Motor neuron (in vitro differentiated cells): ENCODE data around the gene AOPEP. TPM values are rescaled to one million over a fixed set of nuclear protein-coding genes. Genes with fewer than 3 reads are reported as not detected.

ENCODE experiments used
- ATAC-seq, 8 experiments: fragments of 200-7000 bp; cut with Tn5 transposase; replicated peaks in 6 of 8; 2 replicates each; pipeline ENCODE4 v1.8.0; 2021; ENCODE audit warnings: mild to moderate bottlenecking in 8 of 8, moderate library complexity in 8 of 8
- H3K27ac ChIP-seq, 2 donors: fragments of 250-450 bp; sonication (Bioruptor Pico); 2 replicates each; pipeline ENCODE4 v1.9.0; 2021; ENCODE audit warnings: antibody characterized with exemption in 2 of 2, mild to moderate bottlenecking in 2 of 2, moderate library complexity in 1 of 2
- H3K4me1 ChIP-seq, 2 donors: fragments of 250-450 bp; sonication (Bioruptor Pico); replicated peaks in 1 of 2; 2 replicates each; pipeline ENCODE4 v1.6.1; 2021; ENCODE audit warnings: antibody characterized with exemption in 2 of 2, mild to moderate bottlenecking in 2 of 2, moderate library complexity in 1 of 2
- H3K4me3 ChIP-seq, 5 donors: fragments of 250-450 bp; sonication (Bioruptor Pico); 2 replicates each; pipeline ENCODE4 v1.9.0; 2021; ENCODE audit warnings: antibody characterized with exemption in 5 of 5, mild to moderate bottlenecking in 5 of 5, moderate library complexity in 4 of 5
- WGBS, 10 experiments: fragments of 450-650 bp; shearing (Covaris generic); methylation state at CpG; one replicate each; pipeline ENCODE4 v1.0.0; 2022; 5-methylcytosine and 5-hydroxymethylcytosine counted together
- in situ Hi-C, 9 experiments: fragments of 400-800 bp; cut with MboI; loops; one replicate each; pipeline ENCODE4 v1.15.0; 2021; ENCODE audit warnings: low sequenced_read_pairs in 9 of 9, low pct_unique_long_range_greater_than_20kb in 2 of 9; ENCODE audit not compliant: unreplicated experiment in 9 of 9
- total RNA-seq, 8 experiments: library from RNA; unstranded; fragments of 300-600 nt; gene quantifications; 2 replicates each; pipeline versions ENCODE4 v1.2.3 to v1.2.4, GENCODE V29; 2022

Gene AOPEP
- total RNA-seq, 8 experiments from 2014 or later = 8.0 to 152 (median 16.8) TPM

DNA sequence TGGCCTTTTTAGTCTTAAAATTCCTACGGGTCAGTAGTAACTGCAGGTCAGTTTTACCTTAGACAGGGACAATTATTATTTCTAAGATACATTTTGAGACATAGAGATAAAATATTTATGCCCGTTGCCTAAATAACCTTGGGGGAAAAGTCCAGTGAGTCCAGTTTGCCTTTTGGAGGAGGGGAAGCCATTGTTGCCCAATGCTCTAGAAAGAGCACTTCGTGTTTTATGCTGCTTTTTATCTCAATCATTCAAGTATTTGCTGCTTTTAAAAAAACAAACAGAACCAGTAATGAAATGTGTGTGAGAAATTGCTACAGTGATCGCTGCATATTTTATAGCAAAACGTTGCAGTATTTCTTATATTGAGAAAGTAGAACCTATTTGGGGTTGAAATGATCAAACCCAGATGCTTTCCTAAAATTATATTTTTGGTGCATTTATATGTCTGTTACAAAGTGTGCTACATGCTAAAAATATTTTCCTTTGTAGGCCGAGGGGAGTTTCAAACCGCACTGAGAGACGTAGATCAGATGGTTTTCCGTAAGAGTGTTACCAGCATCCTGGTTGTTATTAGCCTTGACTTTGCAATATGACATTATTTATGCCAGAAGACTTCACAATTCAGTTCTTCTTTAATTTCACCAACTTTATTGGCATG, 266.8 kb downstream of the AOPEP start:
- no peak overlapping the region for H3K4me3 ChIP-seq
- H3K27ac ChIP-seq = no peak overlapping the region
- 55 to 100% (median 91%) methylated on average over 4 to 9 of the region's 9 CpGs for WGBS, 10 experiments
- in situ Hi-C loops = loop anchor here in 1 of 9 experiments (25.0 kb wide), 1 partner anchor 94 kb away; no protein-coding TSS in a partner anchor
- no peak for ATAC-seq
- H3K4me1 ChIP-seq = peaks cover 3% of the 10 kb centered on the region in 2 donors

DNA sequence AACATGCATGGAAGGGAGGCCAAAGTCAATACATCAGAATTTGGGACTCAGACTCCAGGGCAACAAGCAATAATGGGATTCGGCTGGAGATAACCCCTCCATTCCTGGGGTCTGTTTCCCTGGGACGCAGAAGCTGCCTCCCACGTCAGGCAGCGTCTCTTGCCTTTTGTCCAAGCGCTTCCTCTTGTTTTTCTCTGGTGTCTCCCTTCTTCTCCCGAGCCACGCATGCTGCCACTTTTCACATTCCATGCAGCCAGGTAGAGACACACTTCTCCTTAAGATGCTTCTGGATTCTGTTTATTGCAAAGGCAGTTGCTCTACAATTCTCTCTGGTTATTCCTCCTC, 267.3 kb downstream of the AOPEP start:
- 51 to 92% (median 70%) methylated on average over 1 to 5 of the region's 7 CpGs; no CpG with 5 or more reads in 1 of the 10 experiments for WGBS, 10 experiments
- H3K4me1 ChIP-seq = peaks cover 3% of the 10 kb centered on the region in 2 donors
- ATAC-seq = peak in 1 of 8 experiments; percentile 15
- no peak overlapping the region for H3K4me3 ChIP-seq
- no peak overlapping the region for H3K27ac ChIP-seq
- in situ Hi-C loops = loop anchor here in 1 of 9 experiments (25.0 kb wide), 1 partner anchor 94 kb away; no protein-coding TSS in a partner anchor

DNA sequence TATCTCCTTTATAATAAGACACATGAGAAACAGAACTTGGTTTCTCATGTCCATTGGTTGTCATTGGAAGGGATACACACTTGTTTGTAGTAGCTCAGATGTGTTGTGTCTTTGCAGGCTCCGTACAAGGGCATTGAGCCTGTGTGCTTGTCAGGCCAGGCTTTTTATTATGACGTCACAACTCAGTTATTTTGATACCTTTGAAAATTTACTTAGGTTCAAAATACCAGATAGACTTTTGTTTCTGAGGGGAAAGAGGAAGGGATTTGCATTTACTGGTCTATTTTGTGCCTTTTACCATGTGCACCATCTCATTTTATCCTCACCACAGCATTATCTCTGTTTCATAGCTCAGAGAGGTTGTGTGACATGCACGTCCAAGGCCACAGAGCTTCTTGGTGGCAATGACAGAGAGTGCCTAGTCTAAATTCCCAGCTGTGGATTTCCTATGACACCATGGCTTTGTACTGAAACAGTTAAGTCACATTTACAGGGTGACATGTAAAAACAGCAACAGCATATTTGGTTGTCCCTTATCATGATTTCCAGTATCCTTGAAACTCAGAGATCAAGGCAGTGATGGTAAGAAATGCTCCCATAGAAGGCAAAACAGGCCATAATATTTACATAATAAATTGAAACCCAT, 268.7 kb downstream of the AOPEP start:
- in situ Hi-C loops = loop anchor here in 1 of 9 experiments (25.0 kb wide), 1 partner anchor 92 kb away; no protein-coding TSS in a partner anchor
- ATAC-seq = no peak
- no peak overlapping the region for H3K27ac ChIP-seq
- WGBS, 10 experiments = 57 to 100% (median 100%) methylated on average over 1 to 3 of the region's 3 CpGs; no CpG with 5 or more reads in 2 of the 10 experiments
- H3K4me1 ChIP-seq = peaks cover 3% of the 10 kb centered on the region in 2 donors
- H3K4me3 ChIP-seq = no peak overlapping the region

DNA sequence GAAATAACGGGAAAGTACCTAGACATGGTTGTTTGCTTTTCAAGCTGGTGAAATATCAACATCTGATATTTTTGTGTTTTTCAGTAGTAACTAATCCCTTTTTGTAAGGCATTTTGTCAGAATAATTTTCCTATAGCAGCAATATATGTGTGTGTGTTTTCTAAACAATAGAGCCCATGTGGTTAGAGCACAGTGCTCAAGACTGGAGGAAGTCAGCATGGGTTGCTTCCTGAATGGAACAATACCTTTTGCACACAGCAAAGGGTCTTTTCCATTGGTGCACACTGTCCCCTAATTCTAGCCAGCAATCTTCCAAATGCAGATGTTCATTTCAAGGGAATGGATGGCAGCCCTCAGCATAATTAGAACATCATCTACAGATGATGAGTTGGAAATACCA, 270.1 kb downstream of the AOPEP start:
- H3K4me1 ChIP-seq = peaks cover 3% of the 10 kb centered on the region in 2 donors
- WGBS, 10 experiments = 86 to 100% (median 100%) methylated on average over 1 of the region's 1 CpG; no CpG with 5 or more reads in 5 of the 10 experiments
- ATAC-seq = no peak
- in situ Hi-C loops = loop anchor here in 1 of 9 experiments (25.0 kb wide), 1 partner anchor 91 kb away; no protein-coding TSS in a partner anchor
- H3K4me3 ChIP-seq = no peak overlapping the region
- no peak overlapping the region for H3K27ac ChIP-seq

DNA sequence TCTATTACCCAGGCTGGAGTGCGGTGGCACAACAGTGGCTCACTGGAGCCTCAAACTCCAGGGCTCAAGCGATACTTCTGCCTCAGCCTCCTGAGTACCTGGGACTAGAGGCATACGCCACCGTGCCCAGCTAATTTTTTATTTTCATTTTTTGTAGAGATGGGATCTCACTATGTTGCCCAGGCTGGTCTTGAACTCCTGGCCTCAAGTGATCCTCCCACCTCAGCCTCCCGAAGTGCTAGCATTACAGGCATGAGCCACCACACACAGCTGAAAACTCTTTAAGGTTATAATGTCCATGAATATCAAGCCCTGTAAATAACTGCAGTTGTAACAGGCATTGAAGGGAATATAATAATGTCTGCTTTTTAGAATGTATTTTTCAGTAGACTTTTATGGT, 271.2 kb downstream of the AOPEP start:
- Histone ChIP-seq H3K27ac (no peak overlapping the region), H3K4me1 (peaks cover 3% of the 10 kb centered on the region in 2 donors), H3K4me3 (no peak overlapping the region)
- WGBS, 10 experiments = 66 to 100% (median 97%) methylated on average over 2 to 5 of the region's 5 CpGs; no CpG with 5 or more reads in 4 of the 10 experiments
- no peak for ATAC-seq
- in situ Hi-C loops = loop anchor here in 1 of 9 experiments (25.0 kb wide), 1 partner anchor 90 kb away; no protein-coding TSS in a partner anchor

DNA sequence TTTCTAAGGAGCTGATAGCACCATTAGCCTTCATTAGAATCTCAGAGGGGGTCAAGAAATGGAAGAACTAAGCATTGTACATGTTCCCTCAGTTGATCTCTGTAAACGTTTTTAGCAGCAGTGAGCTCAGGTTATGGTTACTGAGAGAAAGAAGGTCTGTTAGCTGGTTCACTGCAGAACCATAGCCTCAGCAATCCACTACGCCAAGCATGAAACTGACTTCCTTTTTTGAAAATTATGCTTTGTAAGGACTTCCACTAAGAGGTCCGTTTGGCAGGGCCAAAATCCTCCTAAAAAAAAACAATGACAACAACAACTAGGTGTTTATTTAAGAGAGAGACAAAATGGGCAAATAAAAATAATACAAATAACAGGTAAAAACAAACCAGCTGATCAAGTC, 273.3 kb downstream of the AOPEP start:
- no peak overlapping the region for H3K4me3 ChIP-seq
- in situ Hi-C loops = loop anchor here in 2 of 9 experiments (25.0 kb wide), 3 partner anchors 87 to 213 kb away; no protein-coding TSS in a partner anchor
- ATAC-seq = no peak
- no peak overlapping the region for H3K27ac ChIP-seq
- H3K4me1 ChIP-seq = peaks cover 3 to 5% of the 10 kb centered on the region in 2 donors
- WGBS, 10 experiments = 58 to 100% (median 79%) methylated on average over 1 to 3 of the region's 3 CpGs; no CpG with 5 or more reads in 1 of the 10 experiments

DNA sequence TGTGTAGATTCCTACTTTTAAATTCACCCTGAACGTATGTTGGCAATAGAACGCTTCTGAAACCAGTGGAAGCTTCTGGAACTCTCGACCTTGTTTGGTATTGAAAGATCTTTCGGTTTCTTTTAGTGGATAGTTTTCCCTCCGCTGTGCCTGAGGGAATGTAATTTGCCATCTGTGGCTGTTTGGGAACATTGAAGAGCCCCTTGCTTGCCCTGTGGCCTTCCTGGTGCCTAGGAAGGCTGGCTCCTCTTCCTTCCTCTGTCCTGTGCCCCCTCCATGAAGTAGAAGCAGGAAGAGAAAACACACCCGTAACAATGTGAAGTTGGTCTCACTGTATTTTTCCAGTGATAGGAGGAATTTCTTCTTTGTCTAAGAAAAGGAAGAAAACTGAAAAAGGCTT, 274.3 kb downstream of the AOPEP start:
- no peak for ATAC-seq
- in situ Hi-C loops = loop anchor here in 2 of 9 experiments (25.0 kb wide), 2 partner anchors 89 to 214 kb away; no protein-coding TSS in a partner anchor
- WGBS, 10 experiments = 15 to 100% (median 96%) methylated on average over 2 to 5 of the region's 6 CpGs; no CpG with 5 or more reads in 1 of the 10 experiments
- H3K4me1 ChIP-seq = peaks cover under 1 to 5% of the 10 kb centered on the region in 2 donors
- no peak overlapping the region for H3K27ac ChIP-seq
- H3K4me3 ChIP-seq = no peak overlapping the region

DNA sequence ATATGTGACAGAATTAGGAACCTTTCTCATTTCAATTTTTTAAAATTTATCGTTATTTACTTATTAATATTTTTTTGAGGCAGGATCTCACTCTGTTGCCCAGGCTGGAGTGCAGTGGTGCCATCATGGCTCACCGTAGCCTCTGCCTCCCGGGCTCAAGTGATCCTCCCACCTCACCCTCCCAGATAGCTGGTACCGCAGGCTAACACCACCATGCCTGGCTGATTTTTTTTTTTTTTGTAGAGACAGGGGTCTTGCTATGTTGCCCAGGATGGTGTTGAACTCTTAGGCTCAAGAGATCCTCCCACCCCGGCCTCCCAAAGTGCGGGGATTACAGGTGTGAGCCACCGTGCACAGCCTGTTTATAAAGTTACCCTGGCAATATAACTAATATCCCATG, 275.2 kb downstream of the AOPEP start:
- no peak for ATAC-seq
- in situ Hi-C loops = loop anchor here in 2 of 9 experiments (25.0 kb wide), 2 partner anchors 89 to 214 kb away; no protein-coding TSS in a partner anchor
- WGBS, 10 experiments = 39 to 100% (median 94%) methylated on average over 2 to 7 of the region's 7 CpGs
- no peak overlapping the region for H3K4me3 ChIP-seq
- no peak overlapping the region for H3K27ac ChIP-seq
- peaks cover 0 to 2% of the 10 kb centered on the region in 2 donors for H3K4me1 ChIP-seq

DNA sequence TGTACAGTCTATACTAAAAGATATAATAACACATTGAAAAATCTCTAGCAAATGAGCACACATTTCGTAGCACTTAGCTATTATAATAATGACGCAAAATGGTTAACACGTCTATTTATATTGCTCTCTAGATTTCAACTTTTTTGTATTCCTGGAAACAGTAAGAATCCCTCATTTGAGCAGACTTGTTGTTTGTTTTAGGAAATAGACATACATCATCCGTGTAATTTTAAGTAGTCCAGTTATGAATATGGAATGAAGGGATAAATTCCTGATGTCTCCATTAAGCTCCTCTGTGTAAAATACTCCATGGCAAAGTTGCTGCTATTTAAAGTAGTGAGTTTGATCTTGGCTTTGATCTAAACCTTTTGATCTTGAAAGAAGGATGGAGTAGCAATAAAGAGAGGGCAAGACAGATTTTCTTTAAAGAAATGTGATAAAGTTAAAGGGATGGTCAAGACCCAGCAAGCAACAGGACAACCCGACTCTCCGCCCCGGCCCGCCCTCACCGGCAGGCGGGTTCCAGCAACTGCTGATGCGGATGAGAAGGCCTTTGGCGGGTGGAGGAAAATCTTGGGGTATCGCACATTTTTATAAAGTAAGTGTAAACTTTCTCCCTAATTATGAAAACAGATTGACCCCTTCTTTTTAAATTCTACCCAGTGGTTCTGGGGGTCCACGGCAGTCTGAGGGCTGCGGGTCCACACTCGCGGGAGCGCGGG, 277.4 kb downstream of the AOPEP start:
- ATAC-seq = peak in 4 of 8 experiments; percentile 3 to 58 (median 57)
- no peak overlapping the region for H3K27ac ChIP-seq
- 7 to 71% (median 21%) methylated on average over 4 to 13 of the region's 19 CpGs; no CpG with 5 or more reads in 1 of the 10 experiments for WGBS, 10 experiments
- in situ Hi-C loops = loop anchor here in 2 of 9 experiments (25.0 kb wide), 2 partner anchors 92 to 217 kb away; no protein-coding TSS in a partner anchor
- H3K4me1 ChIP-seq = peaks cover 0 to 2% of the 10 kb centered on the region in 2 donors
- H3K4me3 ChIP-seq = peak overlapping the region; percentile 88 to 99 (median 94)

DNA sequence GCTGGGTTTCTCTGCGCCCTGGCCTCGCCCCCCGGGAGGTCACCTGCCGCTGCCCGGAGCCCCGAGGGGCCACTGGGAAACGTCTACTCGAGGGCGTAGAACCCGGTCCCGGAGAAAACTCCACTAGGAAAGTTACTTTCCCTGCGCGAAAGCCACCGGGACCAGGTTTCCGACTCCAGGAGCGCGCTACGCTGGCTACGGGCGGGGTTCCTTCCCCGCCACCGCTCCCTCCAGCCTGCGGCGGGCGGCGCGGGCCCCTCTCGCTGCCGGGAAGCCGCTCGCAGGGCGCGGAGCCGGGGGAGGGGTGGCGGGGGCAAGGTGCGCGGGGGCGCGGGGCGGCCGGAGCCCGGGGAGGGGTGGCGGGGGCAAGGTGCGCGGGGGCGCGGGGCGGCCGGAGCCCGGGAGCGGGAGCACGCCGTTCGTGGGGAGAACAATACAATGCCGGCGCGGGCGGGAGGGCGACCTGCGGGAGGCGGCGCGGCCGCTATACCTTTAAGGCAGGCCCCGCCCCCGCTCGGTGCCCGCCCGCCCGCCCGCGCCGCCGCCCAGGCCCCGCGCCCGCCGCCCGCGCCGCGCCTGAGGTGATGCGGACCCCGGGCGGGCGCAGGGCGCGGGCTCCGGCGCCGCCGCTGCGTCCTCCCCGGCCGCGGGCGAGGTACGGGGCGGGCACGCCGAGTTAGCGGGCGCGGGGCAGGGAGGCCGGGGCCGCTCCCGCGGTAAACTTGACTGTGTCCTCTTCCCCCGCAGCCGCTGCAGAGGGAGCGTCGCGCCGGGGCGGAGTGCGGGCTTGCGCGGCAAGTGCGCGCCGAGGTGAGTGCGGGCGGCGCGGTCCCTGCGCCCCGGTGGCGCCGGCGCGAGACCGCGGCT, 278.1 kb downstream of the AOPEP start:
- 0% methylated on average over 1 to 4 of the region's 133 CpGs; no CpG with 5 or more reads in 7 of the 10 experiments for WGBS, 10 experiments
- in situ Hi-C loops = loop anchor here in 2 of 9 experiments (25.0 kb wide), 2 partner anchors 92 to 217 kb away; no protein-coding TSS in a partner anchor
- H3K4me1 ChIP-seq = peaks cover 0 to 2% of the 10 kb centered on the region in 2 donors
- peak; percentile 72 to 93 (median 87) for ATAC-seq
- H3K27ac ChIP-seq = peak overlapping the region; percentile 45 to 58
- peak overlapping the region; percentile 88 to 99 (median 94) for H3K4me3 ChIP-seq

DNA sequence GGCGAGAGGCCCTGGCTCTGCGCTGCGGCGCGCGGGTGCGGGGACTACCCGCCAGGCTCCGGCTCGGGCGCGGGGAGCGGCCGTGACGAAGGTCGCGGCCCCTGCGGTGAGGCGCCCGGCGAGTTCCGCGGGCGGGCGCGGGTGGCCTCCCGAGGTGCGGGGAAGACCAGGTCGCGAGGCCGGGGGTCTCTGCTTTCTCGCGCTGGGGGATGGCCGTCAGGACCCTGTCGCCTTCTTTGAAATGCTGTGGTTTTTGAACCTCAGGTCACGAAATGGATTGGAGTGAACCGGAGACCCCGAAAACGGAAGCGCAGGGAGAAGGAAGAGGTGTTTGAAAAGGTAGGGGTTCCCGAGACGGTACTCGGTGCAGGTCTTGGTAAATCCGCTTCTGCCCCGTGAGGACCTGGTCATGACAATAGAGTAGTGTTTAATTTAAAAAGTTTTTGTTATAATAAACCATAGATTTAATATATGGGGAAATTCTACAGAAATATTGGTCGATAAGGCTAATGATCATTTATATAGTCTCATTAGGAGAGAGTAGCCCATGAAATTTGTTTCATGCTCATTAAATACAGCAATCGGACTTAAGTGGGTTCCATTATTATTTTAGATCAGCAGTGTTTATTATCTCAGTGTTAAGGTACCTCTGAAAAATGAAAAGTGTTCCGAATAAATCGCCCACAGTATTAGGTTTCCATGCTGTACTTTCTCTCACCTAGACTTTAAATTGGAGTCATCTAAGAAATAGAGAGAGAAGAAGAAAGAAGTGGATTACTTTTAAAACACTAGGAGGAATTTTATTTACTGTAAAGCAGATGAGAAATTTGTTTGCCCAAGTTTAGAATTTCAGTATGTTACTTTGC, 279.0 kb downstream of the AOPEP start:
- ATAC-seq = no peak
- in situ Hi-C loops = loop anchor here in 2 of 9 experiments (25.0 kb wide), 2 partner anchors 93 to 218 kb away; no protein-coding TSS in a partner anchor
- 4 to 67% (median 33%) methylated on average over 3 to 15 of the region's 49 CpGs for WGBS, 10 experiments

More for the DNA sequence above, 279.0 kb downstream of the AOPEP start:
- peaks cover 0 to 2% of the 10 kb centered on the region in 2 donors for H3K4me1 ChIP-seq
- H3K27ac ChIP-seq = peak overlapping the region in 1 of 2 donors; percentile 58
- H3K4me3 ChIP-seq = peak overlapping the region; percentile 88 to 99 (median 94)
